Measurements from ENCODE around the gene HPS4.

DNA sequence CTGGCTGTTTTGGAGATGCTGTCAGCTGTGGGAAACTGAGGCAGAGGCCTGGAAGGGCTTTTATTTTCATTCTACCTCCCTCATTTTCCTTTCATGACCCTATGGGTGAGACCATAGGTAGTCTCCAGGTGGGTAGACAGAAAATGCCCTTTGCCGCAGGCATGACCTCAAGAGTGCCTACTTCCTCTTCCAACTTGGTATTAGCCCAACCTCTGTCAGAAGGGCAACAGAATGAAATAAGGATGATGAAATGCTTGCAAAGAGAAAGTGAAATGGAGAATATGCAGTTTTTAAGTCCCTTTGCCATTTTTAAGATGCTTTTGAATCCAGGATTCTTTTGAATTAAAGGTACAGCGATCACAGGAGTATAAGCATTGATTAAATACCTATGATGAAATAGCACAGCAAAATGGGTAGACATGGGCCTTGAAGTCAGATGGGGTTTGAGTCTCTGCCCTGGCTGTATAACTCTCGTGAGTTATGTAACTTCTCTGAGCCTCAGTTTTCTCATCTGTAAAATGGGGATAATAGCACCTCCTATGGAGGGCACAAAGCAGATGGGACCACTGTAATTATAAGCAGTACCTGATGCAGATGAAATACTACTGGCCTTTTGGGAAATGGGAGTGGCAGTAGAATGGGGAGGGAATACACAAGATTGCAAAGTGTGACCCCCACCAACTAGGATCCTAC, 50.8 kb downstream of the HPS4 start:
- TF ChIP-seq, protein P1, sequence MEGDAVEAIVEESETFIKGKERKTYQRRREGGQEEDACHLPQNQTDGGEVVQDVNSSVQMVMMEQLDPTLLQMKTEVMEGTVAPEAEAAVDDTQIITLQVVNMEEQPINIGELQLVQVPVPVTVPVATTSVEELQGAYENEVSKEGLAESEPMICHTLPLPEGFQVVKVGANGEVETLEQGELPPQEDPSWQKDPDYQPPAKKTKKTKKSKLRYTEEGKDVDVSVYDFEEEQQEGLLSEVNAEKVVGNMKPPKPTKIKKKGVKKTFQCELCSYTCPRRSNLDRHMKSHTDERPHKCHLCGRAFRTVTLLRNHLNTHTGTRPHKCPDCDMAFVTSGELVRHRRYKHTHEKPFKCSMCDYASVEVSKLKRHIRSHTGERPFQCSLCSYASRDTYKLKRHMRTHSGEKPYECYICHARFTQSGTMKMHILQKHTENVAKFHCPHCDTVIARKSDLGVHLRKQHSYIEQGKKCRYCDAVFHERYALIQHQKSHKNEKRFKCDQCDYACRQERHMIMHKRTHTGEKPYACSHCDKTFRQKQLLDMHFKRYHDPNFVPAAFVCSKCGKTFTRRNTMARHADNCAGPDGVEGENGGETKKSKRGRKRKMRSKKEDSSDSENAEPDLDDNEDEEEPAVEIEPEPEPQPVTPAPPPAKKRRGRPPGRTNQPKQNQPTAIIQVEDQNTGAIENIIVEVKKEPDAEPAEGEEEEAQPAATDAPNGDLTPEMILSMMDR (conservative IDR thresholded peaks at IDR 0.05 in 1 of 2, IDR thresholded peaks at IDR 0.05 in 1 of 2; ENCODE audit: low read depth in 1 of 2, low read length in 2 of 2) = no peak
- TF ChIP-seq EZH2 (IDR thresholded peaks at IDR 0.05; ENCODE audit: low read length, missing control alignments) = no peak
